Esophagus (tissue), 2 donors: ENCODE data around the gene CHST11. TPM values are rescaled to one million over a fixed set of nuclear protein-coding genes. Genes with fewer than 3 reads are reported as not detected.

Source experiments
- H3K27ac ChIP-seq, 2 donors: one replicate each; pipeline ENCODE4 v1.5.1; 2013; ENCODE audit warnings: low read depth in 2 of 2, mild to moderate bottlenecking in 2 of 2, inconsistent platforms in 1 of 2, low read length in 1 of 2, moderate library complexity in 1 of 2
- H3K27me3 ChIP-seq, 2 donors: one replicate each; pipeline ENCODE4 v1.6.1; 2013; ENCODE audit warnings: low read length in 2 of 2, control low read depth in 1 of 2, mild to moderate bottlenecking in 1 of 2; ENCODE audit not compliant: insufficient read depth in 2 of 2, control insufficient read depth in 1 of 2
- H3K36me3 ChIP-seq, 2 donors: one replicate each; pipeline ENCODE4 v1.6.1; 2013; ENCODE audit warnings: low read length in 1 of 2; ENCODE audit not compliant: control insufficient read depth in 2 of 2, insufficient read depth in 2 of 2
- H3K4me1 ChIP-seq, 2 donors: one replicate each; pipeline ENCODE4 v1.6.1; 2013; ENCODE audit warnings: low read length in 1 of 2; ENCODE audit not compliant: control insufficient read depth in 2 of 2, insufficient read depth in 2 of 2
- H3K4me3 ChIP-seq, 2 donors: one replicate each; pipeline ENCODE4 v1.5.1; 2013; ENCODE audit warnings: low read length in 2 of 2, mild to moderate bottlenecking in 2 of 2, low read depth in 1 of 2, moderate library complexity in 1 of 2
- H3K9me3 ChIP-seq, 2 donors: one replicate each; pipeline ENCODE4 v1.6.1; 2013; ENCODE audit warnings: mild to moderate bottlenecking in 2 of 2, low read depth in 1 of 2, low read length in 1 of 2, moderate library complexity in 1 of 2; ENCODE audit not compliant: control insufficient read depth in 2 of 2, insufficient read depth in 1 of 2
- WGBS, 2 donors: extraction: QIAGEN DNeasy Blood & Tissue Kit; methylation state at CpG; one replicate each; pipeline ENCODE4 v1.1.7; 2013; 5-methylcytosine and 5-hydroxymethylcytosine counted together
- polyA plus RNA-seq, 2 donors: library from polyadenylated mRNA; stranded (reverse); fragments of 200-250 nt; gene quantifications; one replicate each; pipeline ENCODE4 v1.2.3, GENCODE V29; 2013
- donor health status: healthy with polysubstance abuse.
- donor health status: Bipolar disorder and iron deficiency.

Gene CHST11
- polyA plus RNA-seq, 2 donors = 0.53 to 1.4 TPM

GRCh38 chr12:104514092-104514810 is 57.5 kb downstream of the CHST11 start:
- H3K27ac ChIP-seq = no peak overlapping the region
- 86 to 88% methylated on average over 9 of the region's 9 CpGs for WGBS, 2 donors
- no peaks in the 10 kb centered on the region for H3K36me3 ChIP-seq
- peaks cover 0 to 3% of the 10 kb centered on the region in 2 donors for H3K4me1 ChIP-seq
- H3K27me3 ChIP-seq = no peaks in the 10 kb centered on the region
- no peak overlapping the region for H3K4me3 ChIP-seq
- no peaks in the 10 kb centered on the region for H3K9me3 ChIP-seq

DNA sequence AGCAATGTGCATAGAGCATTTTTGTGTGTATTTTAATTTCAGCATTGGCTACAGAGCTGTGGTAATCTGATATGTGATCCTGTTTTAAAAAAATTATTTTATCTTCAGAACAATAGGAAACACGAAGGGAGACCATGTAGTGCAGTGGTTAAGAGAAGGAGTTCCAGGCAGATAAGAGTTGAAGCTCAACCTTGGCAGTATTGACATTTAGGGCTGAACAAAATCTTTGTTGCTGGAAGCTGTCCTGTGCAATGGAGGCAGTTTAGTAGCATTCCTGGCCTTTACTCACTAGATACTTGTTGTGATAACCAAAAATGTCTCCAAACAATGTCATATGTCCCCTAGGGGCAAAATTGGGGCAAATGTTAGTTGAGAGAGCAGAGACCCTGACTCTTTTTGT is 59.2 kb downstream of the CHST11 start:
- H3K4me1 ChIP-seq = peaks cover 0 to 3% of the 10 kb centered on the region in 2 donors
- WGBS, 2 donors = 63 to 71% methylated on average over 1 of the region's 1 CpG
- H3K27me3 ChIP-seq = no peaks in the 10 kb centered on the region
- H3K9me3 ChIP-seq = no peaks in the 10 kb centered on the region
- H3K4me3 ChIP-seq = no peak overlapping the region
- H3K27ac ChIP-seq = no peak overlapping the region
- no peaks in the 10 kb centered on the region for H3K36me3 ChIP-seq

GRCh38 chr12:104516821-104517220 is 60.1 kb downstream of the CHST11 start:
- WGBS, 2 donors = 74 to 98% methylated on average over 1 of the region's 1 CpG
- no peak overlapping the region for H3K27ac ChIP-seq
- H3K4me1 ChIP-seq = peaks cover 0 to 3% of the 10 kb centered on the region in 2 donors

DNA sequence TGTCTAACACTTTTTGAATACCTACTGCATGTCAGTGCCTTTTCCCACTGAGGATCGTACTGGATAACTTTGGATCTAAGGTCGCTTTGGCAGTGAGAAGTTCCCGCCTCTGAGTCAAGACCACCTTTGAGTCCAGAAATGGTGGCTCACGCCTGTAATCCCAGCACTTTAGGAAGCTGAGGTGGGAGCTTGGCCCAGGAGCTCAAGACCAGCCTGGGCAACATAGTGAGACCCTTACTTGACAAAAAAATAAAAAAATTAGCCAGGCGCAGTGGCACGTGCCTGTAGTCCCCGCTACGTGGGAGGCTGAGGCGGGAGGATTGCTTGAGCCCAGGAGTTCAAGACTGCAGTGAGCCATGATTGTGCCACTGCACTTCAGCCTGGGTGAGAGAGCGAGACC is 61.1 kb downstream of the CHST11 start:
- WGBS, 2 donors = 97 to 98% methylated on average over 10 of the region's 10 CpGs
- H3K4me1 ChIP-seq = peaks cover 0 to 3% of the 10 kb centered on the region in 2 donors
- H3K36me3 ChIP-seq = no peaks in the 10 kb centered on the region
- H3K4me3 ChIP-seq = no peak overlapping the region
- H3K9me3 ChIP-seq = no peaks in the 10 kb centered on the region
- no peaks in the 10 kb centered on the region for H3K27me3 ChIP-seq
- H3K27ac ChIP-seq = no peak overlapping the region

More at GRCh38 chr12:104516821-104517220, 60.1 kb downstream of the CHST11 start:
- H3K27me3 ChIP-seq = no peaks in the 10 kb centered on the region
- H3K36me3 ChIP-seq = no peaks in the 10 kb centered on the region
- no peak overlapping the region for H3K4me3 ChIP-seq
- no peaks in the 10 kb centered on the region for H3K9me3 ChIP-seq

- peaks cover 0 to under 1% of the 10 kb centered on the region in 2 donors for H3K4me1 ChIP-seq
- WGBS, 2 donors = 77 to 78% methylated on average over 7 of the region's 7 CpGs
Observed at GRCh38 chr12:104519190-104520019, 62.7 kb downstream of the CHST11 start.

GRCh38 chr12:104520242-104520900 is 63.6 kb downstream of the CHST11 start:
- H3K4me1 ChIP-seq = peaks cover 0 to 2% of the 10 kb centered on the region in 2 donors
- H3K27ac ChIP-seq = no peak overlapping the region
- WGBS, 2 donors = 85 to 88% methylated on average over 4 of the region's 4 CpGs
- no peaks in the 10 kb centered on the region for H3K36me3 ChIP-seq
- no peak overlapping the region for H3K4me3 ChIP-seq
- no peaks in the 10 kb centered on the region for H3K27me3 ChIP-seq
- no peaks in the 10 kb centered on the region for H3K9me3 ChIP-seq

More at GRCh38 chr12:104519190-104520019, 62.7 kb downstream of the CHST11 start:
- Histone ChIP-seq H3K27ac (no peak overlapping the region), H3K9me3 (no peaks in the 10 kb centered on the region), H3K4me3 (no peak overlapping the region), H3K36me3 (no peaks in the 10 kb centered on the region), H3K27me3 (no peaks in the 10 kb centered on the region)

- peaks cover 0 to 2% of the 10 kb centered on the region in 2 donors for H3K4me1 ChIP-seq
Observed at GRCh38 chr12:104521731-104522130, 65.0 kb downstream of the CHST11 start.

DNA sequence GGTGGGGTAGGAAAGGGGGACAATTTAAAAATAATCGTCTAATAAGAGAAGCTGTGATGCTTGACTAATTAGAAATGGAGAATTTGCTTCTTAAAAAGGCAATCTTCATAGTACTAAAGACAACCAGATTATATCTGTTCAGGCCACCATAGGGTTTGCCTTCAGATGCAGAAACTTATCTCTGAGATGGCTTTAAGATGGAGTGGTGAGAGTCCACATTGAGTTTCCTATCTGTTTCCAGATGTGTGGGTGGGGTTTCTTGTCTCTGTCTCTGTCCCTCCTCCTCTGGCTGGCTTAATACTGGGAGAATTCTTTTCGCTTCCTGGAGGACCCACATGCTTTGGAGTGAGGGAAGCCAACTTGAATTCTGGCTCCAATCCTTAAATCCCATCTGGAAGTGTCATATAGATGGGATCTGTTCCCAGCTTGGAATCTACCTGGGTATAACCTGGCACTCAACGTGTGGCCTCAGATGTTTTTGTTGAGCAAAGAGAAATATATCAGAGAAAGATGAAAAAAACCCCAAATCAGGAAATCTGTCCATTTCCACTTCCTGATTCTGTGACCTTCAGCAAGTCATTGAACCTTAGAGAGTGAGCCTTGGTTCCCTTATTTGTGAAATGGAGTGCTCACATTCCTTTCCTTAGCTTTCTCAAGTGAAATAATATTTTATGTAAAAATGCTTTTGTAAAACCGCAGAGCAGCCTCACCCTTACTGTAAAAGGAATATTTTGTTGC is 66.4 kb downstream of the CHST11 start:
- H3K4me1 ChIP-seq = peaks cover 0 to 2% of the 10 kb centered on the region in 2 donors
- 53 to 56% methylated on average over 4 of the region's 4 CpGs for WGBS, 2 donors
- H3K36me3 ChIP-seq = no peaks in the 10 kb centered on the region
- no peaks in the 10 kb centered on the region for H3K9me3 ChIP-seq
- H3K27ac ChIP-seq = no peak overlapping the region
- H3K27me3 ChIP-seq = no peaks in the 10 kb centered on the region
- no peak overlapping the region for H3K4me3 ChIP-seq

More at GRCh38 chr12:104521731-104522130, 65.0 kb downstream of the CHST11 start:
- 79 to 86% methylated on average over 5 of the region's 5 CpGs for WGBS, 2 donors
- Histone ChIP-seq H3K27me3 (no peaks in the 10 kb centered on the region), H3K4me3 (no peak overlapping the region), H3K36me3 (no peaks in the 10 kb centered on the region), H3K27ac (no peak overlapping the region), H3K9me3 (no peaks in the 10 kb centered on the region)
